ENCODE results near the gene HDAC4. TPM values are rescaled to one million over a fixed set of nuclear protein-coding genes. Genes with fewer than 3 reads are reported as not detected.

The HDAC4 gene
- total RNA-seq, 1 experiment from 2014 or later: 32.0 TPM

GRCh38 chr2:239081046-239081445 is 319.8 kb downstream of the HDAC4 start:
- Histone ChIP-seq H2AFZ (ENCODE audit: low read length) (no peak overlapping the region), H3T11ph (ENCODE audit: low read length) (no peak overlapping the region), H2AK5ac (ENCODE audit: insufficient read length, low read length) (no peak overlapping the region), H4K91ac (ENCODE audit: insufficient read length, low read depth, low read length) (no peak overlapping the region), H3K23ac (ENCODE audit: insufficient read length, low read depth, low read length) (no peak overlapping the region), H2BK5ac (ENCODE audit: insufficient read length, low read length) (no peak overlapping the region), H2BK12ac (ENCODE audit: insufficient read length, low read depth, low read length) (no peak overlapping the region), H2BK20ac (ENCODE audit: low read depth, low read length, poor library complexity, severe bottlenecking) (no peak overlapping the region), H3K79me2 (ENCODE audit: insufficient read depth, low read length) (no peaks in the 10 kb centered on the region), H3K56ac (ENCODE audit: insufficient read length, low read depth, low read length) (no peak overlapping the region), H3K27me3 (ENCODE audit: insufficient read depth, low read length) (no peaks in the 10 kb centered on the region), H3K79me1 (ENCODE audit: insufficient read depth, low read depth, low read length, poor library complexity, severe bottlenecking) (no peaks in the 10 kb centered on the region), H3K4me1 (ENCODE audit: insufficient read depth, low read length) (no peaks in the 10 kb centered on the region), H2BK15ac (ENCODE audit: low read depth, low read length) (no peak overlapping the region), H3K9ac (ENCODE audit: extremely low read depth, insufficient read length, low read length) (no peak overlapping the region), H4K20me1 (ENCODE audit: control insufficient read depth, insufficient read depth, insufficient read length) (no peaks in the 10 kb centered on the region), H2BK120ac (ENCODE audit: low read depth, low read length, poor library complexity, severe bottlenecking) (no peak overlapping the region), H3K9me3 (ENCODE audit: control insufficient read depth, low read depth, low read length) (no peaks in the 10 kb centered on the region), H3K18ac (ENCODE audit: insufficient read length, low read depth, low read length) (no peak overlapping the region), H3K14ac (ENCODE audit: insufficient read depth, low read length) (no peak overlapping the region), H3K27ac (ENCODE audit: insufficient read length, low read depth, low read length) (no peak overlapping the region), H3K4me2 (ENCODE audit: insufficient read depth, insufficient read length, low read length) (no peak overlapping the region), H4K5ac (ENCODE audit: insufficient read length, low read depth, low read length) (no peak overlapping the region), H3K4ac (ENCODE audit: low read depth, low read length) (no peak overlapping the region), H4K8ac (replicated peaks; ENCODE audit: insufficient read length, low read depth, low read length) (no peak overlapping the region), H3K23me2 (ENCODE audit: insufficient read length, low read depth, low read length, poor library complexity, severe bottlenecking) (no peaks in the 10 kb centered on the region)
- peaks cover 5 to 20% (median 9%) of the 10 kb centered on the region in 3 experiments for H3K36me3 Mint-ChIP-seq (ENCODE audit: insufficient read depth in 1 of 3, low read depth in 3 of 3)
- TF ChIP-seq, protein P1, sequence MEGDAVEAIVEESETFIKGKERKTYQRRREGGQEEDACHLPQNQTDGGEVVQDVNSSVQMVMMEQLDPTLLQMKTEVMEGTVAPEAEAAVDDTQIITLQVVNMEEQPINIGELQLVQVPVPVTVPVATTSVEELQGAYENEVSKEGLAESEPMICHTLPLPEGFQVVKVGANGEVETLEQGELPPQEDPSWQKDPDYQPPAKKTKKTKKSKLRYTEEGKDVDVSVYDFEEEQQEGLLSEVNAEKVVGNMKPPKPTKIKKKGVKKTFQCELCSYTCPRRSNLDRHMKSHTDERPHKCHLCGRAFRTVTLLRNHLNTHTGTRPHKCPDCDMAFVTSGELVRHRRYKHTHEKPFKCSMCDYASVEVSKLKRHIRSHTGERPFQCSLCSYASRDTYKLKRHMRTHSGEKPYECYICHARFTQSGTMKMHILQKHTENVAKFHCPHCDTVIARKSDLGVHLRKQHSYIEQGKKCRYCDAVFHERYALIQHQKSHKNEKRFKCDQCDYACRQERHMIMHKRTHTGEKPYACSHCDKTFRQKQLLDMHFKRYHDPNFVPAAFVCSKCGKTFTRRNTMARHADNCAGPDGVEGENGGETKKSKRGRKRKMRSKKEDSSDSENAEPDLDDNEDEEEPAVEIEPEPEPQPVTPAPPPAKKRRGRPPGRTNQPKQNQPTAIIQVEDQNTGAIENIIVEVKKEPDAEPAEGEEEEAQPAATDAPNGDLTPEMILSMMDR (conservative IDR thresholded peaks at IDR 0.05): no peak
- no peak overlapping the region for H3K4me3 Mint-ChIP-seq
- peak overlapping the region in 1 of 3 experiments; percentile 34; a peak in 1 of 7 replicates for H3K27ac Mint-ChIP-seq
- DNase-seq: no peak
- H3K27me3 Mint-ChIP-seq (ENCODE audit: low read depth): no peaks in the 10 kb centered on the region
- no peaks in the 10 kb centered on the region for H3K9me3 Mint-ChIP-seq
- WGBS (ENCODE audit: extremely low coverage, insufficient read length, low lambda C conversion rate): no CpG with 5 or more reads among the region's 19 CpGs
- no peaks in the 10 kb centered on the region for H3K4me1 Mint-ChIP-seq
